ENCODE results near the gene MCM9. TPM values are rescaled to one million over a fixed set of nuclear protein-coding genes. Genes with fewer than 3 reads are reported as not detected.

The MCM9 gene
- total RNA-seq, 1 donor from 2014 or later = 18.0 TPM

GRCh38 chr6:118913161-118913560 is 21.8 kb downstream of the MCM9 start:
- Mint-ChIP-seq H3K36me3 (ENCODE audit: unreplicated experiment) (peaks cover 3% of the 10 kb centered on the region), H3K4me1 (ENCODE audit: low read depth, unreplicated experiment) (peaks cover 45% of the 10 kb centered on the region), H3K27me3 (ENCODE audit: unreplicated experiment) (peaks cover 3% of the 10 kb centered on the region), H3K9me3 (ENCODE audit: unreplicated experiment) (peaks cover 7% of the 10 kb centered on the region), H3K27ac (ENCODE audit: unreplicated experiment) (peak overlapping the region; percentile 97), H3K4me3 (ENCODE audit: unreplicated experiment) (peak overlapping the region; percentile 47)
- no peak for DNase-seq
- TF ChIP-seq CTCF (IDR thresholded peaks at IDR 0.05; ENCODE audit: partially characterized antibody, unreplicated experiment) = no peak

GRCh38 chr6:118912646-118913045 is 22.3 kb downstream of the MCM9 start:
- peaks cover 3% of the 10 kb centered on the region for H3K27me3 Mint-ChIP-seq (ENCODE audit: unreplicated experiment)
- TF ChIP-seq CTCF (IDR thresholded peaks at IDR 0.05; ENCODE audit: partially characterized antibody, unreplicated experiment) = no peak
- peak; percentile 44 for DNase-seq
- peaks cover 7% of the 10 kb centered on the region for H3K9me3 Mint-ChIP-seq (ENCODE audit: unreplicated experiment)
- peak overlapping the region; percentile 56 for H3K4me3 Mint-ChIP-seq (ENCODE audit: unreplicated experiment)
- H3K36me3 Mint-ChIP-seq (ENCODE audit: unreplicated experiment) = peaks cover 3% of the 10 kb centered on the region
- H3K4me1 Mint-ChIP-seq (ENCODE audit: low read depth, unreplicated experiment) = peaks cover 40% of the 10 kb centered on the region
- H3K27ac Mint-ChIP-seq (ENCODE audit: unreplicated experiment) = peak overlapping the region; percentile 97

- no peak overlapping the region for H3K4me3 Mint-ChIP-seq (ENCODE audit: unreplicated experiment)
- DNase-seq = no peak
- H3K27me3 Mint-ChIP-seq (ENCODE audit: unreplicated experiment) = peaks cover 3% of the 10 kb centered on the region
- no peak overlapping the region for H3K27ac Mint-ChIP-seq (ENCODE audit: unreplicated experiment)
- peaks cover 17% of the 10 kb centered on the region for H3K4me1 Mint-ChIP-seq (ENCODE audit: low read depth, unreplicated experiment)
- no peak for TF ChIP-seq CTCF (IDR thresholded peaks at IDR 0.05; ENCODE audit: partially characterized antibody, unreplicated experiment)
- peaks cover 4% of the 10 kb centered on the region for H3K9me3 Mint-ChIP-seq (ENCODE audit: unreplicated experiment)
- peaks cover 8% of the 10 kb centered on the region for H3K36me3 Mint-ChIP-seq (ENCODE audit: unreplicated experiment)
Observed at GRCh38 chr6:118908441-118908840, 26.5 kb downstream of the MCM9 start.

- Mint-ChIP-seq H3K4me3 (ENCODE audit: unreplicated experiment) (no peak overlapping the region), H3K4me1 (ENCODE audit: low read depth, unreplicated experiment) (peaks cover 19% of the 10 kb centered on the region), H3K27me3 (ENCODE audit: unreplicated experiment) (no peaks in the 10 kb centered on the region), H3K27ac (ENCODE audit: unreplicated experiment) (no peak overlapping the region), H3K36me3 (ENCODE audit: unreplicated experiment) (peaks cover 5% of the 10 kb centered on the region), H3K9me3 (ENCODE audit: unreplicated experiment) (no peaks in the 10 kb centered on the region)
- no peak for TF ChIP-seq CTCF (IDR thresholded peaks at IDR 0.05; ENCODE audit: partially characterized antibody, unreplicated experiment)
- DNase-seq = no peak
Observed at GRCh38 chr6:118905851-118906250, 29.1 kb downstream of the MCM9 start.

- no peak for DNase-seq
- no peak overlapping the region for H3K4me3 Mint-ChIP-seq (ENCODE audit: unreplicated experiment)
- no peak overlapping the region for H3K27ac Mint-ChIP-seq (ENCODE audit: unreplicated experiment)
- H3K9me3 Mint-ChIP-seq (ENCODE audit: unreplicated experiment) = no peaks in the 10 kb centered on the region
- H3K27me3 Mint-ChIP-seq (ENCODE audit: unreplicated experiment) = no peaks in the 10 kb centered on the region
- TF ChIP-seq CTCF (IDR thresholded peaks at IDR 0.05; ENCODE audit: partially characterized antibody, unreplicated experiment) = no peak
- H3K4me1 Mint-ChIP-seq (ENCODE audit: low read depth, unreplicated experiment) = peaks cover 27% of the 10 kb centered on the region
- H3K36me3 Mint-ChIP-seq (ENCODE audit: unreplicated experiment) = peaks cover 5% of the 10 kb centered on the region
Observed at GRCh38 chr6:118905084-118905483, 29.9 kb downstream of the MCM9 start.
